Measurements from ENCODE around the gene ERMN. TPM values are rescaled to one million over a fixed set of nuclear protein-coding genes. Genes with fewer than 3 reads are reported as not detected.

Gene ERMN
- polyA plus RNA-seq, 1 donor (not counting 4 experiments of a cell fraction or from before 2014, with no cell fraction given), result not detected

DNA sequence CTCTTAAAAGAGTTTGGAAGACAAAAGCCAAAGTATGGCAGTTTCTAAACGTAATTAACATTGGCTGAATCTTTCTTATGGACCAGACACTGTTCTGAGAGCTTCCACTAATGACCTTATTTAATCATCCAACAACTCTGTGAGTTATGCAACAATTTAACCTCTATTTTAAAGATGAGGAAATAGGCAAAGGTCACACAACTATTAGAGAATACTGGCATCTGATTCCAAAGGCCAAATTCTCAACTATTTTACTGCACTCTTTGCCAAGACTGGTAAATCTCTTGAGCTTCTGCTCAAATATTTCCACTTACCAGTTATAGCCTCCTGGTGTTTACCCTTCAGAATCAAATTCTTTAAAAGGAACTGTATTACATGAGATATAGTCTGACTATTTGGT lies 42.1 kb upstream of the ERMN start:
- no peak overlapping the region for H3K4me2 ChIP-seq (ENCODE audit: control insufficient read depth, extremely low read depth, insufficient read depth, low read depth, low read length)
- FAIRE-seq, result no peak

DNA sequence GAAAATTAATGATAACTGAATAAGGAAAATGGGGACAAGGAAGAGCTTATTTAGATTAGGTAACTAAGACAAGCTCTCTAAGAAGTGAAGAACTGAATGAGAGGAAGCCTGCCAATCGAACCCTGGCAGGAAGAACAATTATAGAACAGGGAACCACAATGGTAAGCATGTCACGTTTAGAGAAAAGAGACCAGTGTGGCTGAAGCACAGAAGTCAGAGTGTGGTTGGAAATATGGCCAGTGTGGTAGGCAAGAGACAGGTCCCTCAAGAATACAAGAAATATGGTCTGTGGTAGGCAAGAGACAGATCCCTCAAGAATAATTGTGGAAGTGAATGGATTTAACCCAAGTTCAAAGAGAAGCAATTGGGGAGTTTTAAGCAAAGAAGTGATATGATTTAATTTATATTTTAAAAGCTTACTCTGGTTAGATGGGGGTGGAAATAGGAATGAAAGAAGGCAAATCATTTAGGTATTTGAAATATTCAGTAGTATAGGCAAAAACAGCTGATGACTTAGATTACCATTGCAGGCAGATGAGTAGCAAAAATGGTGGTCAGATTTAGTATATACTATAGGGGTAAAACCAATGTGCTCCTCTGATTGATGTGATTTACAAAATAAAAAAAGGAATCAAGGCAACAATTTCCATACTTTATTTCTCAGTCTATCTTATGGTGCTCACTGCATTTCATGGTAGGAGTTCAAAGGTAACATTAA lies 38.8 kb upstream of the ERMN start:
- Histone ChIP-seq H2AFZ (ENCODE audit: control insufficient read depth, low read length) (no peak overlapping the region), H3K9me3 (ENCODE audit: control insufficient read depth, low read depth, low read length) (no peaks in the 10 kb centered on the region), H3K36me3 (ENCODE audit: control insufficient read depth in 2 of 2, extremely low read depth in 1 of 2, insufficient read depth in 2 of 2, low read length in 2 of 2) (no peaks in the 10 kb centered on the region), H3K4me2 (ENCODE audit: control insufficient read depth, extremely low read depth, insufficient read depth, low read depth, low read length) (no peak overlapping the region), H3K79me2 (ENCODE audit: control insufficient read depth, insufficient read depth, low read length) (no peaks in the 10 kb centered on the region), H3K9me1 (ENCODE audit: control insufficient read depth, extremely low read depth, insufficient read depth, low read length) (no peaks in the 10 kb centered on the region), H4K20me1 (ENCODE audit: control insufficient read depth, extremely low read depth, insufficient read depth, low read length) (no peaks in the 10 kb centered on the region), H3K9ac (ENCODE audit: control insufficient read depth, extremely low read depth, insufficient read depth, low read length) (no peak overlapping the region), H3K27ac (ENCODE audit: control insufficient read depth, insufficient read depth, low read length) (no peak overlapping the region), H3K27me3 (ENCODE audit: control insufficient read depth, extremely low read depth, insufficient read depth, low read length) (no peaks in the 10 kb centered on the region), H3K4me1 (ENCODE audit: control insufficient read depth, extremely low read depth, insufficient read depth, low read length) (no peaks in the 10 kb centered on the region), H3K4me3 (ENCODE audit: control insufficient read depth in 2 of 3, extremely low read depth in 1 of 3, insufficient read depth in 2 of 3, low read depth in 1 of 3, low read length in 3 of 3) (no peak overlapping the region)
- FAIRE-seq (no peak), DNase-seq (ENCODE audit: low read depth, low spot score) (no peak)
- dilution Hi-C loops (cut with MboI; ENCODE audit: extremely low pct_ligation_motif_present, low sequenced_read_pairs), result no loop called here
- TF ChIP-seq, protein P1, sequence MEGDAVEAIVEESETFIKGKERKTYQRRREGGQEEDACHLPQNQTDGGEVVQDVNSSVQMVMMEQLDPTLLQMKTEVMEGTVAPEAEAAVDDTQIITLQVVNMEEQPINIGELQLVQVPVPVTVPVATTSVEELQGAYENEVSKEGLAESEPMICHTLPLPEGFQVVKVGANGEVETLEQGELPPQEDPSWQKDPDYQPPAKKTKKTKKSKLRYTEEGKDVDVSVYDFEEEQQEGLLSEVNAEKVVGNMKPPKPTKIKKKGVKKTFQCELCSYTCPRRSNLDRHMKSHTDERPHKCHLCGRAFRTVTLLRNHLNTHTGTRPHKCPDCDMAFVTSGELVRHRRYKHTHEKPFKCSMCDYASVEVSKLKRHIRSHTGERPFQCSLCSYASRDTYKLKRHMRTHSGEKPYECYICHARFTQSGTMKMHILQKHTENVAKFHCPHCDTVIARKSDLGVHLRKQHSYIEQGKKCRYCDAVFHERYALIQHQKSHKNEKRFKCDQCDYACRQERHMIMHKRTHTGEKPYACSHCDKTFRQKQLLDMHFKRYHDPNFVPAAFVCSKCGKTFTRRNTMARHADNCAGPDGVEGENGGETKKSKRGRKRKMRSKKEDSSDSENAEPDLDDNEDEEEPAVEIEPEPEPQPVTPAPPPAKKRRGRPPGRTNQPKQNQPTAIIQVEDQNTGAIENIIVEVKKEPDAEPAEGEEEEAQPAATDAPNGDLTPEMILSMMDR (optimal IDR thresholded peaks at IDR 0.05 in 1 of 3, IDR thresholded peaks at IDR 0.05 in 1 of 3, conservative IDR thresholded peaks at IDR 0.05 in 1 of 3; ENCODE audit: extremely low read depth in 1 of 3, insufficient read depth in 2 of 3, low read length in 3 of 3), result no peak
- no peak for TF ChIP-seq EZH2 (IDR thresholded peaks at IDR 0.05; ENCODE audit: low read length)

More for the DNA sequence above, 42.1 kb upstream of the ERMN start:
- H3K4me3 ChIP-seq (ENCODE audit: control insufficient read depth in 2 of 3, extremely low read depth in 1 of 3, insufficient read depth in 2 of 3, low read depth in 1 of 3, low read length in 3 of 3), result no peak overlapping the region
- H3K9me1 ChIP-seq (ENCODE audit: control insufficient read depth, extremely low read depth, insufficient read depth, low read length), result no peaks in the 10 kb centered on the region
- no peak for TF ChIP-seq EZH2 (IDR thresholded peaks at IDR 0.05; ENCODE audit: low read length)
- TF ChIP-seq, protein P1 (optimal IDR thresholded peaks at IDR 0.05 in 1 of 3, IDR thresholded peaks at IDR 0.05 in 1 of 3, conservative IDR thresholded peaks at IDR 0.05 in 1 of 3; ENCODE audit: extremely low read depth in 1 of 3, insufficient read depth in 2 of 3, low read length in 3 of 3), result no peak
- DNase-seq (ENCODE audit: low read depth, low spot score), result no peak
- no peaks in the 10 kb centered on the region for H3K9me3 ChIP-seq (ENCODE audit: control insufficient read depth, low read depth, low read length)
- H3K9ac ChIP-seq (ENCODE audit: control insufficient read depth, extremely low read depth, insufficient read depth, low read length), result no peak overlapping the region
- H3K27me3 ChIP-seq (ENCODE audit: control insufficient read depth, extremely low read depth, insufficient read depth, low read length), result no peaks in the 10 kb centered on the region
- H3K36me3 ChIP-seq (ENCODE audit: control insufficient read depth in 2 of 2, extremely low read depth in 1 of 2, insufficient read depth in 2 of 2, low read length in 2 of 2), result no peaks in the 10 kb centered on the region
- H3K27ac ChIP-seq (ENCODE audit: control insufficient read depth, insufficient read depth, low read length), result no peak overlapping the region
- no peak overlapping the region for H2AFZ ChIP-seq (ENCODE audit: control insufficient read depth, low read length)
- H3K4me1 ChIP-seq (ENCODE audit: control insufficient read depth, extremely low read depth, insufficient read depth, low read length), result no peaks in the 10 kb centered on the region
- dilution Hi-C loops (cut with MboI; ENCODE audit: extremely low pct_ligation_motif_present, low sequenced_read_pairs), result no loop called here
- H3K79me2 ChIP-seq (ENCODE audit: control insufficient read depth, insufficient read depth, low read length), result no peaks in the 10 kb centered on the region
- no peaks in the 10 kb centered on the region for H4K20me1 ChIP-seq (ENCODE audit: control insufficient read depth, extremely low read depth, insufficient read depth, low read length)

All from keratinocyte (primary cell).